DMS153 treated with DMSO at 0.1 percent for 48 hours (cell line): ENCODE data around the gene SULF2.

Experiments used
- DNase-seq: peaks from one replicate; lab custom pipeline; 2025; ENCODE audit not compliant: unreplicated experiment; lab: John Stamatoyannopoulos, UW

SULF2 gene

GRCh38 chr20:47717421-47717820 is 67.9 kb downstream of the SULF2 start:
- no peak for DNase-seq

GRCh38 chr20:47713878-47714450 is 71.3 kb downstream of the SULF2 start:
- DNase-seq, result peak; percentile 34

- no peak for DNase-seq
Observed at GRCh38 chr20:47713163-47713562, 72.1 kb downstream of the SULF2 start.

- no peak for DNase-seq
Observed at GRCh38 chr20:47711046-47711752, 74.1 kb downstream of the SULF2 start.

- no peak for DNase-seq
Observed at GRCh38 chr20:47710665-47711045, 74.6 kb downstream of the SULF2 start.

- no peak for DNase-seq
Observed at GRCh38 chr20:47708953-47709833, 76.1 kb downstream of the SULF2 start.

GRCh38 chr20:47708140-47708807 is 77.0 kb downstream of the SULF2 start:
- DNase-seq, result no peak

- no peak for DNase-seq
Observed at GRCh38 chr20:47706345-47706744, 78.9 kb downstream of the SULF2 start.

- DNase-seq, result no peak
Observed at GRCh38 chr20:47705497-47705856, 79.8 kb downstream of the SULF2 start.

- no peak for DNase-seq
Observed at GRCh38 chr20:47704746-47705496, 80.4 kb downstream of the SULF2 start.

GRCh38 chr20:47703748-47704147 is 81.5 kb downstream of the SULF2 start:
- DNase-seq, result no peak

GRCh38 chr20:47701612-47702011 is 83.7 kb downstream of the SULF2 start:
- DNase-seq, result no peak

- no peak for DNase-seq
Observed at GRCh38 chr20:47700327-47700726, 85.0 kb downstream of the SULF2 start.

GRCh38 chr20:47699818-47700217 is 85.5 kb downstream of the SULF2 start:
- DNase-seq, result no peak

GRCh38 chr20:47698142-47698541 is 87.1 kb downstream of the SULF2 start:
- no peak for DNase-seq

GRCh38 chr20:47696856-47697255 is 88.4 kb downstream of the SULF2 start:
- DNase-seq, result no peak

- no peak for DNase-seq
Observed at GRCh38 chr20:47694021-47694818, 91.1 kb downstream of the SULF2 start.

GRCh38 chr20:47691625-47692024 is 93.7 kb downstream of the SULF2 start:
- DNase-seq, result no peak

GRCh38 chr20:47689731-47690130 is 95.5 kb downstream of the SULF2 start:
- DNase-seq, result no peak
